ENCODE measurements around the gene ST6GALNAC2. TPM values are rescaled to one million over a fixed set of nuclear protein-coding genes. Genes with fewer than 3 reads are reported as not detected.
A peak's percentile ranks its signal among the peaks of the same experiment; 100 is the strongest.
"Not testable (repeated sequence)": the region's sequence is repeated elsewhere in the genome, so short reads cannot be mapped to it uniquely, and the experiment has no call there.

The ST6GALNAC2 gene
- total and polyA plus RNA-seq, 12 donors, result 0.50 to 37.8 (median 5.6) TPM

DNA sequence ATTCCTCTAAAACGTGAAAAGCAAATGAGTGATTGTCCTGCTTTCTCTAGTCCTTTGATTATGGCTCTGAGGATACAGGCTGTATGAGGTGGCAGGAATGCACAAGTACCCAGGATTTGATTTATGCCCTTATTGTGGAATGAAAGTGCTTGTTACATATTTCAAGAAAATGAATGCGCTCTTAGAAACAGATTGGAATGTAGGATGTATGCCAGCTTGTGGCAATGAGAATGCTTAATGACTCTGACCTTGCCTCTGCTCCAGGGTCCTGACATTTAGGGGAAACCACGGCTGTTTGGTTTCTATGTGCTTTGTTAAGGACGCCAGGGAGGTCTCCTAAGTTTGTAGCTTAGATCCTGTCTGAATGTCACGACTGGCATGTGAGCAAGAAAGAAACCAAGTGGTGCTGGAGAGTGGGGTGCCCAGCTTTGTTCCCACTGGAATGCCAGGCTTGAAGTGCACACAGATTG lies 23.8 kb downstream of the ST6GALNAC2 start:
- WGBS, 4 donors, result 21 to 33% (median 27%) methylated on average over 4 to 5 of the region's 5 CpGs
- Histone ChIP-seq H3K27ac (peak overlapping the region in 4 of 5 donors; percentile 39 to 86 (median 56)), H3K9me3 (replicated peaks in 1 of 3) (no peaks in the 10 kb centered on the region), H3K4me3 (no peak overlapping the region), H3K4me1 (replicated peaks in 1 of 2) (peaks cover 38 to 48% of the 10 kb centered on the region in 2 donors), H3K36me3 (replicated peaks in 1 of 2) (peaks cover 0 to 18% of the 10 kb centered on the region in 2 donors), H3K27me3 (no peaks in the 10 kb centered on the region)
- TF ChIP-seq, protein P1, sequence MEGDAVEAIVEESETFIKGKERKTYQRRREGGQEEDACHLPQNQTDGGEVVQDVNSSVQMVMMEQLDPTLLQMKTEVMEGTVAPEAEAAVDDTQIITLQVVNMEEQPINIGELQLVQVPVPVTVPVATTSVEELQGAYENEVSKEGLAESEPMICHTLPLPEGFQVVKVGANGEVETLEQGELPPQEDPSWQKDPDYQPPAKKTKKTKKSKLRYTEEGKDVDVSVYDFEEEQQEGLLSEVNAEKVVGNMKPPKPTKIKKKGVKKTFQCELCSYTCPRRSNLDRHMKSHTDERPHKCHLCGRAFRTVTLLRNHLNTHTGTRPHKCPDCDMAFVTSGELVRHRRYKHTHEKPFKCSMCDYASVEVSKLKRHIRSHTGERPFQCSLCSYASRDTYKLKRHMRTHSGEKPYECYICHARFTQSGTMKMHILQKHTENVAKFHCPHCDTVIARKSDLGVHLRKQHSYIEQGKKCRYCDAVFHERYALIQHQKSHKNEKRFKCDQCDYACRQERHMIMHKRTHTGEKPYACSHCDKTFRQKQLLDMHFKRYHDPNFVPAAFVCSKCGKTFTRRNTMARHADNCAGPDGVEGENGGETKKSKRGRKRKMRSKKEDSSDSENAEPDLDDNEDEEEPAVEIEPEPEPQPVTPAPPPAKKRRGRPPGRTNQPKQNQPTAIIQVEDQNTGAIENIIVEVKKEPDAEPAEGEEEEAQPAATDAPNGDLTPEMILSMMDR (IDR thresholded peaks at IDR 0.05), result no peak
- no peak for TF ChIP-seq POLR2A (IDR thresholded peaks at IDR 0.05)
- peak in 3 of 7 donors; percentile 47 to 56 (median 52) for DNase-seq
- intact Hi-C loops (cut with DNase I), result loop anchor here in 1 of 2 donors (10.0 kb wide), 2 partner anchors 63 to 153 kb away; partner anchors contain the start of gene MXRA7

DNA sequence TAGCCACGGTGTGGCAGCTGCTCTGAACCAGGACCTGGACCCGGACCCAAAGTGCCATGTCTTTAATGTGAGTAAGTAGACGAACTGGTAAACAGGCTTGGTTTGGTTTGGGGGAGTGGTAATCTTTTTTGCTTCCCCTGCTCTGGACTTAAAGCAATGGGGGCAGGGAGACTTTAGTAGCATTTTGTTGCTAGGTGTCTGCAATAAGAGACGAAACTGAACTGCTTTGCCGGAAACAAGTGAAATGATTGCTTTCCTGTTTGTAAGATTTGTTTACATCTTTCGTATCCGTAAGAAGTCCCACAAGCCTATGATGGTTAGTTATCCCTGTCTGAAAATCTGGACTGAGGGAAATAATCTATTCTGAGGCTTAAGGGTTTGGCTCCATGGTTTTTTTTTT lies 24.3 kb downstream of the ST6GALNAC2 start:
- no peaks in the 10 kb centered on the region for H3K27me3 ChIP-seq
- no peak for DNase-seq
- no peak for TF ChIP-seq POLR2A (IDR thresholded peaks at IDR 0.05)
- TF ChIP-seq, protein P1 (IDR thresholded peaks at IDR 0.05), result no peak
- no peak overlapping the region for H3K4me3 ChIP-seq
- 64 to 79% (median 69%) methylated on average over 7 of the region's 7 CpGs for WGBS, 4 donors
- H3K4me1 ChIP-seq (replicated peaks in 1 of 2), result peaks cover 42 to 53% of the 10 kb centered on the region in 2 donors
- peak overlapping the region in 3 of 5 donors; percentile 46 to 72 (median 65) for H3K27ac ChIP-seq
- H3K36me3 ChIP-seq (replicated peaks in 1 of 2), result peaks cover 0 to 18% of the 10 kb centered on the region in 2 donors
- no peaks in the 10 kb centered on the region for H3K9me3 ChIP-seq (replicated peaks in 1 of 3)
- intact Hi-C loops (cut with DNase I), result loop anchor here in 1 of 2 donors (10.0 kb wide), 2 partner anchors 63 to 153 kb away; partner anchors contain the start of gene MXRA7

DNA sequence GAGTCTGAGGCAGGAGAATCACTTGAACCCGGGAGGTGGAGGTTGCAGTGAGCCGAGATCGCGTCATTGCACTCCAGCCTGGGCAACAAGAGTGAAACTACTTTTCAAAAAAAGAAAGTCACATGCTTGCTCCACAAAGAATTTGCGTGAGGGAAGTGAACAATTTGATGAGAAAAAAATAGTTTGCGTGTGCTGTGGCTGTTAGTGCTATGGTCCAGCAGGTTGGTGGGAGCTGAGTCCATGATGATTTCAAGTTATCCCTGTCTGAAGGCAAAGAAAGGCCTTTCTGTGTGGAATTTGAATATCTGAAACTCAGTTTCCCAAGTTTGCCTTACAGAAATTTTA lies 24.8 kb downstream of the ST6GALNAC2 start:
- intact Hi-C loops (cut with DNase I), result loop anchor here in 1 of 2 donors (10.0 kb wide), 2 partner anchors 64 to 154 kb away; partner anchors contain the start of gene MXRA7

DNA sequence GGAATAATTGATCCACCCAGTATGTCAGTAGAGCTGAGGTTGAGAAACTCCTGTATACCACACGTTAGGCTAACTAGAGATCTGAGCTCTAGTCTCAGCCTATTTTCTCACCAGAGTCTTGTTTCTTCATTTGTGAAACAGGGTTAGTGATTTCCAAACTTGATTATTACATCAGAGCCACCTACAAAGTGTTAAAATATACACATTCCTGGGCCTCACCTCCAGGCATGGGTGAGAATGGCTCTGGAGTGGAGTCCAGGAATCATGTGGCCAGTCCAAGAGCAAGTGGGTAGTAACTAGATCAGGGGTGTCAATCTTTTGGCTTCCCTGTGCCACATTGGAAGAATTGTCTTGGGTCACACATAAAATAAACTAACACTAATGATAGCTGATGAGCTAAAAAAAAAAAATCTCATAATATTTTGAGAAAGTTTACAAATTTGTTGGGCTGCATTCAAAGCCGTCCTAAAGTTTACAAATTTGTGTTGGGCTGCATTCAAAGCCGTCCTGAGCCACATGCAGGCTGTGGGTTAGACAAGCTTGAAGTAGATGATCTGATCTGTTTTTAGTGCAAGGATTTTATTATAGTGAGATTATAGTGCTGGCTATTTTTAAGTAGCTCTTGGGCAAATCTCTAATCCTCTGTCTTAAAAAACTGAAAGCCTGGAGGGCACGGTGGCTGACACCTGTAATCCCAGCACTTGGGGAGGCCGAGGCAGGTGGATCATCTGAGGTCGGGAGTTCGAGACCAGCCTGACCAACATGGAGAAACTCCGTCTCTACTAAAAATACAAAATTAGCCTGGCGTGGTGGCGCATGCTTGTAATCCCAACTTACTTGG lies 25.4 kb downstream of the ST6GALNAC2 start:
- Histone ChIP-seq H3K27ac (peak overlapping the region in 2 of 5 donors; percentile 65 to 72), H3K9me3 (replicated peaks in 1 of 3) (no peaks in the 10 kb centered on the region), H3K4me3 (no peak overlapping the region), H3K4me1 (replicated peaks in 1 of 2) (peaks cover 42 to 53% of the 10 kb centered on the region in 2 donors), H3K27me3 (no peaks in the 10 kb centered on the region), H3K36me3 (replicated peaks in 1 of 2) (peaks cover 0 to 14% of the 10 kb centered on the region in 2 donors)
- no peak for DNase-seq
- 83 to 92% (median 91%) methylated on average over 10 of the region's 10 CpGs for WGBS, 4 donors
- TF ChIP-seq POLR2A (IDR thresholded peaks at IDR 0.05), result no peak
- TF ChIP-seq, protein P1 (IDR thresholded peaks at IDR 0.05), result no peak
- intact Hi-C loops (cut with DNase I), result loop anchor here in 1 of 2 donors (10.0 kb wide), 2 partner anchors 65 to 155 kb away; partner anchors contain the start of gene MXRA7

More for the DNA sequence above, 24.8 kb downstream of the ST6GALNAC2 start:
- Histone ChIP-seq H3K27me3 (no peaks in the 10 kb centered on the region), H3K4me3 (no peak overlapping the region), H3K27ac (peak overlapping the region in 3 of 5 donors; percentile 46 to 72 (median 65)), H3K4me1 (replicated peaks in 1 of 2) (peaks cover 42 to 53% of the 10 kb centered on the region in 2 donors), H3K36me3 (replicated peaks in 1 of 2) (peaks cover 0 to 18% of the 10 kb centered on the region in 2 donors), H3K9me3 (replicated peaks in 1 of 3) (no peaks in the 10 kb centered on the region)
- TF ChIP-seq POLR2A (IDR thresholded peaks at IDR 0.05), result no peak
- TF ChIP-seq, protein P1 (IDR thresholded peaks at IDR 0.05), result no peak
- no peak for DNase-seq
- 74 to 80% (median 76%) methylated on average over 6 of the region's 6 CpGs for WGBS, 4 donors

DNA sequence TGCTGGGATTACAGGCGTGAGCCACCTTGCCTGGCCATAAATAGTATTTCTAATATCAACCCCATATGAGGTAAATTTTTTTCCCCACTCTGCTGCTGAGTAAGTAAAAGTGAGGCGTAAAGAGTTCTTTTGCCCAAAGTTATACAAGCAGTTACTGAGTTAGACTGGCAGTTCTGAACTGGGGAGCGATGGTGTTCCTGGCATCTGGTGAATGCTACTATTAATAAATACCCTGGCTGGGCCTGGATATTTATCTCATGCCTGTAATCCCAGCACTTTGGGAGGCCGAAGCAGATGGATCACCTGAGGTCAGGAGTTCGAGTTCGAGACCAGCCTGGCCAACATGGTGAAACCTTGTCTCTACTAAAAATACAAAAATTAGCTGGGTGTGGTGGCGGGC lies 26.2 kb downstream of the ST6GALNAC2 start:
- intact Hi-C loops (cut with DNase I), result loop anchor here in 1 of 2 donors (10.0 kb wide), 1 partner anchor 155 kb away; the partner anchor contains the start of gene MXRA7
- H3K4me1 ChIP-seq (replicated peaks in 1 of 2), result peaks cover 42 to 53% of the 10 kb centered on the region in 2 donors
- not testable (repeated sequence) for H3K4me3 ChIP-seq; H3K9me3 ChIP-seq (replicated peaks in 1 of 3); H3K27me3 ChIP-seq; DNase-seq; H3K36me3 ChIP-seq (replicated peaks in 1 of 2)
- peak overlapping the region in 1 of 5 donors; percentile 23 for H3K27ac ChIP-seq
- WGBS, 4 donors, result 87 to 91% (median 88%) methylated on average over 7 of the region's 7 CpGs

Measured in adrenal gland (tissue), 12 donors.